ENCODE measurements around the gene PROX1.

- TF ChIP-seq ZC3H10 (CRISPR knock-in tag; IDR thresholded peaks at IDR 0.05) (no peak), BACH2 (CRISPR knock-in tag; IDR thresholded peaks at IDR 0.05; ENCODE audit: borderline replicate concordance) (no peak), PPARA (CRISPR knock-in tag; IDR thresholded peaks at IDR 0.05; ENCODE audit: borderline replicate concordance) (no peak), SNAI2 (CRISPR knock-in tag; IDR thresholded peaks at IDR 0.05) (no peak), PATZ1 (CRISPR knock-in tag; IDR thresholded peaks at IDR 0.05; ENCODE audit: borderline replicate concordance) (no peak), CSDC2 (CRISPR knock-in tag; IDR thresholded peaks at IDR 0.05) (no peak), CREB5 (CRISPR knock-in tag; IDR thresholded peaks at IDR 0.05; ENCODE audit: low read depth) (no peak), ESRRG (CRISPR knock-in tag; IDR thresholded peaks at IDR 0.05) (no peak), OSR1 (CRISPR knock-in tag; IDR thresholded peaks at IDR 0.05) (no peak), ZFP3 (CRISPR knock-in tag; IDR thresholded peaks at IDR 0.05) (no peak), ARNTL (CRISPR knock-in tag; IDR thresholded peaks at IDR 0.05; ENCODE audit: borderline replicate concordance, low read depth) (no peak), TCF4 (CRISPR knock-in tag; IDR thresholded peaks at IDR 0.05; ENCODE audit: borderline replicate concordance) (no peak), ZNF8 (CRISPR knock-in tag; IDR thresholded peaks at IDR 0.05) (no peak)
- TF ChIP-seq, protein P1, sequence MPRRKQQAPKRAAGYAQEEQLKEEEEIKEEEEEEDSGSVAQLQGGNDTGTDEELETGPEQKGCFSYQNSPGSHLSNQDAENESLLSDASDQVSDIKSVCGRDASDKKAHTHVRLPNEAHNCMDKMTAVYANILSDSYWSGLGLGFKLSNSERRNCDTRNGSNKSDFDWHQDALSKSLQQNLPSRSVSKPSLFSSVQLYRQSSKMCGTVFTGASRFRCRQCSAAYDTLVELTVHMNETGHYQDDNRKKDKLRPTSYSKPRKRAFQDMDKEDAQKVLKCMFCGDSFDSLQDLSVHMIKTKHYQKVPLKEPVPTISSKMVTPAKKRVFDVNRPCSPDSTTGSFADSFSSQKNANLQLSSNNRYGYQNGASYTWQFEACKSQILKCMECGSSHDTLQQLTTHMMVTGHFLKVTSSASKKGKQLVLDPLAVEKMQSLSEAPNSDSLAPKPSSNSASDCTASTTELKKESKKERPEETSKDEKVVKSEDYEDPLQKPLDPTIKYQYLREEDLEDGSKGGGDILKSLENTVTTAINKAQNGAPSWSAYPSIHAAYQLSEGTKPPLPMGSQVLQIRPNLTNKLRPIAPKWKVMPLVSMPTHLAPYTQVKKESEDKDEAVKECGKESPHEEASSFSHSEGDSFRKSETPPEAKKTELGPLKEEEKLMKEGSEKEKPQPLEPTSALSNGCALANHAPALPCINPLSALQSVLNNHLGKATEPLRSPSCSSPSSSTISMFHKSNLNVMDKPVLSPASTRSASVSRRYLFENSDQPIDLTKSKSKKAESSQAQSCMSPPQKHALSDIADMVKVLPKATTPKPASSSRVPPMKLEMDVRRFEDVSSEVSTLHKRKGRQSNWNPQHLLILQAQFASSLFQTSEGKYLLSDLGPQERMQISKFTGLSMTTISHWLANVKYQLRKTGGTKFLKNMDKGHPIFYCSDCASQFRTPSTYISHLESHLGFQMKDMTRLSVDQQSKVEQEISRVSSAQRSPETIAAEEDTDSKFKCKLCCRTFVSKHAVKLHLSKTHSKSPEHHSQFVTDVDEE (CRISPR knock-in tag; IDR thresholded peaks at IDR 0.05): no peak
These were observed 29.4 kb upstream of the PROX1 start for GRCh38 chr1:213958346-213958745.
